Fibroblast of upper back skin (primary cell): ENCODE results near the gene GSDMA.

Source experiments
- DNase-seq: peaks from one replicate; pipeline ENCODE4 v3.0.0-alpha.2; 2013

The GSDMA gene

DNA sequence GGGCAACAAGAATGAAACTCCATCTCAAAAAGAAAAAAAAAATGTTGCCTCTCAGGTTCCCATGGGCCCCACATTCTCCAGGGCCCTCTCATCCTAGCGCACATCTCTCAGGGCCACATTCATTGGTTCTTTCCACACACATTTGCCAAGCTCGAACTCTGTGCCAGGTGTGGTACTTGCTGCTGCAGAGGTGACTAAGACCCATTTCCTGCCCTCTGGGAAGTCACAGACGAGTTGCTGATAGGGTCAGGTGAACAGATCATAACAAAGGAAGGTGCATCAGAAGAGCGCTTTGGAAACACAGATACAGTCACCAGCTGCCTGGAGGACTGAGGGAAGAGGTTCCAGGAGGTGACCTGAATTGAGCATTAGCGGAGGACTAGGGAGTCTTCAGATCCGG is 1.0 kb downstream of the GSDMA start:
- DNase-seq = no peak

DNA sequence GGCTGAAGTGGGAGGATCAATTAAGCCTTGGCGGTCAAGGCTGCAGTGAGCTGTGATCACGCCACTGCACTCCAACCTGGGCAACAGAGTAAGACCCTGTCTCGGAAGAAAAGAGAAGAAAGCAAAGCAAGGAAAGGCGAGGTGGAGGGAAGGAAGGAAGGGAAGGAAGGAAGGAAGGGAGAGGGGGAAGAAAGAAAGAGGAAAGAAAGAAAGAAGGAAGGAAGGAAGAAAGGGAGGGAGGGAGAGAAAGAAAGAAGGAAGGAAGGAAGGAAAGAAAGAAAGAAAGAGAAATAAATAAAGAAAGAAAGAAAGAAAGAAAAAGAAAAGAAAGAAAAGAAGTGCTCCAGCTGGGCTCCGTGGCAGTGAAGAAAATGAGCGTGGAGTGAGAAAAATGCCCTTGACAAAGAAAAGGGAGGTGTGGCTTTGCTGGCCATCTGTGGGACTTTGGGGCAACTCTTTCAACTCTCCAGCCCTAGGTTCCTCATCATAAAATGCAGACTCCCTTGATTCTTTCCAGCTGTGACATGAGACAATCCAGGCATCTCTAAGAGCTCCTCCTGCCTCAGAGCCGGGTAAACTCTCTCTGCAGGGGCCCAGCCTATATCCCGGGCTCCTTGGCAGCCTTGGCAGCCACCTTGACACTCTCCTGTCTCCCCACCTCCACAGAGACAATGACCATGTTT is 2.4 kb downstream of the GSDMA start:
- DNase-seq = no peak

DNA sequence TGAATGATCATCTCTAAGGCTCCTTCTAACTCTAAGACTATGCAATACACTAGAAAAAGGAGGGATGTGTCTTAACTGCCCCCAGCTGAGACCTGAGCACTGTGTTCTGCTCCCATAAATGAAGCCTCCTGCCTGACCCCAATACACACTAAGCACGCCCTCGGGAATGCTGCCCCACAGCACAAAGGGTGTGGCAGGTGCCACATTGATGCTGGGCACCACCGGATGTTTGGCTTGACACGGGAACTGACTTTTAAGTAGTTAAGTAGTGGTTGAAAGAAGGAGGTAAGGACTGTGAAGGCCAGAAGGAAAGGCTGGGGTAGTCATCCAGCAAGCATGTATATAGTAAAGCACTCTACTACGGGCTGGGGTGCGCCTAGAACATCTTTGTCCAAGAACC is 4.0 kb downstream of the GSDMA start:
- no peak for DNase-seq

DNA sequence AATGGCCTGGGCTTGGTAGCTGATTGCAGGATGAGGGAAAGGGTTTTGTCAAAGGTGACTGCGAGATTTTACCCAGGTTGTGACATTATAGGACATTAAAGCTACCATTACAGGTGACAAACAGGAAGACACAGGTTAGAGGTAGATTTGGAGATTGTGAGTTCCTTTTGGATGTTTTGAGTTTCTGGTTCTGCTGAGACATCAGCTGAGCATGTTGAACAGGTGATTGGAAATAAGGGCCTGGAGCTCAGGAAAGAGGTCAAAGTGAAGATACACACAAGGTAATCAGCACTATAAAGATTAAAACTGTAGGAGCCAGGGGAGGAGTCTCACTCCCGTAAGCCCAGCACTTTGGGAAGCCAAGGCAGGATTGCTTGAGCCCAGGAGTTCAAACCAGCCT is 6.0 kb downstream of the GSDMA start:
- no peak for DNase-seq

DNA sequence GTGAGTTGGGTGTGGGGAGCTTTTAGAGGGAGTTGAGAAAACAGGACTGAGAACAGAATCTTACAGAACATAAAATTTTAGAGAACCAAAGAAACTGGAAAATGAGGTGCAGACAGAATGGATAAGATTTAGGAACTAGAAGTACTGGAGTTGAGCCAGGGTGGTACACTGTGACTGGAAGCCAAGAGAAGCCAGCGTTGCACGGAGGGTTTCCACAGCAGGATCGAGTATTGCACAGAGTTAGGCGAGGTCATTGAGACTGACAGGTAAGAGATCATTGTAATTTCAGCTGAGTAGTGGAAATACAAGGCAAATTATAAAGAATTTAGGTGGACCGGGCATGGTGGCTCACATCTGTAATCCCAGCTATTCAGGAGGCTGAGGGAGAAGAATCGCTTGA is 6.6 kb downstream of the GSDMA start:
- DNase-seq = no peak

DNA sequence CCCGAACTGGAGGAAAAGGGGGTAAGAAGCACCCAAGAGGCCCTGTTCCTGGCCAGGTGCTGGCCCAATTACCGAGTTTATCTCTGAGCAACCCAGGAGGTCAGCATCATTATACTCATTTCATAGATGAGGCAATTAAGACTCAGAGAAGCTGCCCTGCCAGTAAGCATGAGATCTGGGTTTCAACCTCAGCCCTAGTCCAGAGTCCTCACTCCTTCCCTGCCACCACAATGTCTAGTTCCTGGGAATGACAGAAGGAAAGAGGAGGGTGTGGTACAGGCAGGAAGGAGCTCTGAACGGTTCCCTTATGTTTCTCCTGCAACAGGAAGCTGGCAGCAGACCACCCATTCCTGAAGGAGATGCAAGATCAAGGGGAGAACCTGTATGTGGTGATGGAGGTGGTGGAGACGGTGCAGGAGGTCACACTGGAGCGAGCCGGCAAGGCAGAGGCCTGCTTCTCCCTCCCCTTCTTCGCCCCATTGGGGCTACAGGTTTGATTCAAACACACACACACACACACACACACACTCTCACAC is 7.4 kb downstream of the GSDMA start:
- DNase-seq = no peak

DNA sequence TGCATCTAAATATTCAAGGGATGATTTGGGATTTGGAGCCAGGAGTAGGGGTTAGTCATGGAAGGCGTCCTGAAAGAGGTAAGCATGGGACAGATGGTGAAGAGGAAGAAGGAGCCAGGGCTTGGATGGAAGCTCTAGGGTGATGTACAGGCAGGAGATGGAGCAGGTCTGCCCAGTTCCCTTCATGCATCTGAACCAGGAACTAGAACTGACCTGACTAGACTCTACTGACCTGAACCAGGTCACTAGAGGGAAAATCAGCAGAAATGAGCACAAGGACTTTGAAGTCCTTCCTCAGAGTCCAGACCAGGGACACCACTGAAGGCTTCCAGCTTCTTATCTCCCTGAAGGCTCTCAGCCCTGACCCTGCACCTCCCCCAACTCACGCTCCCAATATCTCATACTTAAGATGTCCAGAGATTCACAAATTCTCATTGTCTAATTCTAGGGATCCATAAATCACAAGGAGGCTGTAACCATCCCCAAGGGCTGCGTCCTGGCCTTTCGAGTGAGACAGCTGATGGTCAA is 8.3 kb downstream of the GSDMA start:
- no peak for DNase-seq

DNA sequence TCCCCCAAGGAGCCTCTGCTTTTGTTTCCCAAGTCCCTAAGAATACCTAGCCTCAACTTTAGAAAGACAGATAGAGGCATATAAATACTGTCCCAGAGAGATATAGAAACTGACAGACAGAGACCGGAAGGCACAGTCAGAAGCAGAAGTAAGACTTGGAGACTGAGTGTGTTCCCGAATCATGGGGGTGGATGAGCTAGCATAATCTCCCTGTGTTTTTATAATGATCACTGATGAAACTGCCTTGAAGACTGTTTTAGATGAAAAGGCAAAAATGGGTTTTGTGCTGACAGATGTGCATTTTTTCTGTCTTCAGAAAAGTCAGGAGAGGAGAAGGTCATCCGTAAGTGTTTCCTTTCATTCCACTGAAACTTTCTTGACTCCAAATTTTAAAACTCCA is 9.5 kb downstream of the GSDMA start:
- DNase-seq = peak; percentile 13

DNA sequence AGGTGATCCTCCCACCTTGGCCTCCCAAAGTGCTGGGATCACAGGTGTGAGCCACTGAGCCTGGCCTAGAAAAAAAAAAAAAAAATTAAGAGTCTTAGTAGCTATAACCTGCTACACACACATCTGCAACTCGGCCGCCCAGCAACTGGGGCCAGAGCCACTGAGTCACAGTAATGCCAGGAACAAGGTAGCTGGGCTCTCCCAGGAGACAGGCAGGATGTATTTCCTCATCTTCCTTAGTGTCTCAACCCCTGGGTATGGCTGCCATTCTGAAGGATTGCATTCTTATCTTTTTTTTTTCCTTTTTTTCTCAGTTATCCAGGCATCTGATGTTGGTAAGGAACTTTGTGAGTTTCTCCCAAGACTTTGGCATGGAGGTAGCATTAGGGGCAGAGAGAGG is 10.7 kb downstream of the GSDMA start:
- peak; percentile 29 for DNase-seq

DNA sequence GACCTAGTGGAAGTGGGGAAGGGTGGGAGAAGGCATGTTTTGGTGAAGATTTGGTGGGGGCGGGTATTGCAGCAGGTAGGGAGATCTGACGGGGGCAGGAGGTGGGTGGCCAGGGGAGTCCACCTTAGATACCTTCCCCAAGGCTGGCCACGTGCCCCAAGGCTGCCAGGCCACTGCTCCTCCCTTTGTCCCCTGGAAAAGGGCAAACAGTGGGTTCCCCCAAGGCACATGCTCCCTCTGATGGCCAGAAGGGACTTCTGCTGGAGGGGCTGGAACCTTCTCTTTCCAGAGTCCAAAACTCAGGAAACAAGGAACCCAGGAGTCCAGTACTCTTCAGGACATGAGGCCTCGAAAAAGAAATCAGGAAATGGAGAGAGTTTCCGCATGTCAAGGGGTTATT is 11.6 kb downstream of the GSDMA start:
- no peak for DNase-seq

DNA sequence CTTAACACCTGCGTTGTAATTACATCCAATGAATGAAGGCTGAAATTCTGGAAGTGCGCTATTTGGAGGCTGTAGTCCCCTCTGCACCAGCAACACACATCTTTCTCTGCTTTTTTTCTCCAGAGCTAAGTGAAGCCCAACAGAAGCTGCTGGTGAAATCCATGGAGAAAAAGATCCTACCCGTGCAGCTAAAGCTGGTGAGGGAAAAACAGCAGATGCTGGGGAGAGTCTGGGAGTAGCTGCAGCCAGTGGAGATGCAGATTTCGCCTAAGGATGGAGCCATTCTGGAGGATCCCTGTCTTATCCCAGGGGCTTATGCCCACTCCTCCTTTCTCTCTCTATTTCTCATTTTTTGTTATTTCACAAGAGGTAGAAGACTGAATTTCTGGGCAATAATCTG is 13.0 kb downstream of the GSDMA start:
- DNase-seq = no peak

DNA sequence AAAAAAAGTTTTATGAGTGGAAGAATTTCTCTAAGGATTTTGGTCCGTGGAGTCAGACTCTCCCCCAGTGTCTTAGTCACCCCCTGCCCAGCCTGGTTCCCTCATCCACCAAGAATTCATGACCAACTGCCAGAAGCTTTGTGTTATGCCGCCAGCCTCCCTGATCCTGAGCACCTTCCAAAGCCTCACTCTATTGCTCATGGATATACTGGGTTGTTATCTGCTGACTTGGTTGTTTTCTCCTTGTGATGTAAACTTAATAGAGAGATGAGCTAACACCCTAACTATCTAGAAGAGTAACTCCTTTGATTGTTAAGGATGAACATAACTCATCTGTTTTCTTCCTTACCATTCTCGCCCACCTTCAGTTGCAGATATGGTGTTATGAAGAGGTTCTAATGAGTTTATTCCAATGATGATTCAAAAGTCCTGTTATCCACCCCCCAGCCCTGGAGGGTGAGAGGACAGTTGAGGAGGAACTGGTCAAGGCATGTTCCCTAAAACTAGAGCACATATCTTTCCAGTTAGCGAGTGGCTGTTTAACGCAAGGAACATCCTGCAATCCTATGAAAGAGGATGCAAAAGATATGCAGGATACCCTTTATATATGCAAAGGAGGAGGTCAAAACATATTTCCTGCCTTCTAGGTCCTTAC is 16.3 kb downstream of the GSDMA start:
- DNase-seq = peak; percentile 90

DNA sequence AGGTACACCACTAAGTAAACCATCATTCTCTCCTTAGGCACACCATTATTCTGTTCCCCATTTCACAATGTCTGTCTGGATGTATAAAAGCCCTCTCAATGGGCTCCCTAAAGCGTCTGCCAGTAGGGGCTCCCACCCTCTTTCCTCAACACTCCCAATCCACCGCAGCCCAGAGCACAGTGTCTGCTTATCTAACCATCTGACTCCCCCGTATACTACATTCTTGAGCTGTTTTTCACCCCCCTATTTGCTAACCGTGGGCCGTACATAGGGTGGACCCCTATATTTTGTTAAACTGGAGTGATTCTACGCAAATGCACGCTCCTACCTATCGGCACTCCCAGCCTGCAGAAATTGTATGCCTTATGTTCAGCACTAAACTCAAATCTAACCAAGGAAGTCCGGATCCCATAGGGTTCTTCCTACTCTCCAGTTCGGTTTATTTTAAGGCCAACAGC is 17.1 kb downstream of the GSDMA start:
- DNase-seq = peak; percentile 42

DNA sequence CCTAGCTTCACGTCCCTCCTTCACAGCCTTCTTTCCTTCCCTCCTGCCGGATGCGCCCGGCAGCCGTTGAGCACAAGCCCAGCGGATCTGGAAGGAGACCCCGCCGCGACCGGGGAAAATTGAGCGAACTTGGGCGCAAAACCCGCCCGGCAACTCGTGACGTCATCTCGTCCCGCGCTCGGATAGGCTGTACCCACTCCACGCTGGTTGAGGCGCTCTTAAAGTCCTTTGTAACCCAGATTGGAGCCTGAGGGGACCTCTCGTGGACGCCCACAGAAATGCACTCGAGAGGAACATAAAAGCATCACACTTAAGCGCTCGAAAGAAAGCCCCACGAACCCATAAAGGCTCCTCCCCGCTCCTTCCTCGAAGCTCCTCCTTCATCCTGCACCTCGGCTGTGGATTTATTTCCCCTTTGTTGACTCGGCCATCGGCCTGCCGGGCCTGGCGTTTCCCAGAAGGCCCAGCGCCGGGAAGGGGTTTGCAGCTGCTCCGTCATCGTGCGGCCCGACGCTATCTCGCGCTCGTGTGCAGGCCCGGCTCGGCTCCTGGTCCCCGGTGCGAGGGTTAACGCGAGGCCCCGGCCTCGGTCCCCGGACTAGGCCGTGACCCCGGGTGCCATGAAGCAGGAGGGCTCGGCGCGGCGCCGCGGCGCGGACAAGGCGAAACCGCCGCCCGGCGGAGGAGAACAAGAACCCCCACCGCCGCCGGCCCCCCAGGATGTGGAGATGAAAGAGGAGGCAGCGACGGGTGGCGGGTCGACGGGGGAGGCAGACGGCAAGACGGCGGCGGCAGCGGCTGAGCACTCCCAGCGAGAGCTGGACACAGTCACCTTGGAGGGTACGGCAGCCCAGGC is 17.8 kb downstream of the GSDMA start, which contains the start of gene PSMD3:
TSS of gene PSMD3 (plus strand) at position 457 of the 856 bp plus-strand sequence. CDS start at position 621, 164 bp downstream.
- peak; percentile 100 for DNase-seq

DNA sequence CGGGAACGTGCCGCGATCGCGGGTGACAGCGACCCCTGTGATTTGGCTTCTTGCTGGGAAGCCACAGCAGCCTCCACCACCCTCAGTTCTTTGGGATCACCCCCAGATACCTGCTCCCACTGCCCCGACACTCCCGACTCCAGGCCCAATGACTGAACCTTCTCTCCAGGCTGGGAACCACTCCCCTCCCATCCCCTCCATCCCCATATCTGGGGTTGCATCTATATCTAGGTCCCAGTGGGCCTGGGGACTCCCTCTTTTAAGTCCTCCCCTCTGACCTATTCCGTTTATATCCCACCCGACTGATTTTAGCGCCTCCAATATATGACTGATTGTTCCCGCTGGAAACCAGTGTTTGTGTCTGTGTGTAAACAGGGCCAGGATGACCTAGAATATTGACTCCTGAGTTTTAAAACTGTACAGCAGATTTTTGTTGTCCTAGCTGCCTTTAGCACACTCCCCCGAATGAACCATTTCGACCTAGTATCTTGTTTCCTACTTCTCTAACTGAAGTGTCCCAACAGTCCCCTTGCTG is 18.5 kb downstream of the GSDMA start:
- peak; percentile 3 for DNase-seq

DNA sequence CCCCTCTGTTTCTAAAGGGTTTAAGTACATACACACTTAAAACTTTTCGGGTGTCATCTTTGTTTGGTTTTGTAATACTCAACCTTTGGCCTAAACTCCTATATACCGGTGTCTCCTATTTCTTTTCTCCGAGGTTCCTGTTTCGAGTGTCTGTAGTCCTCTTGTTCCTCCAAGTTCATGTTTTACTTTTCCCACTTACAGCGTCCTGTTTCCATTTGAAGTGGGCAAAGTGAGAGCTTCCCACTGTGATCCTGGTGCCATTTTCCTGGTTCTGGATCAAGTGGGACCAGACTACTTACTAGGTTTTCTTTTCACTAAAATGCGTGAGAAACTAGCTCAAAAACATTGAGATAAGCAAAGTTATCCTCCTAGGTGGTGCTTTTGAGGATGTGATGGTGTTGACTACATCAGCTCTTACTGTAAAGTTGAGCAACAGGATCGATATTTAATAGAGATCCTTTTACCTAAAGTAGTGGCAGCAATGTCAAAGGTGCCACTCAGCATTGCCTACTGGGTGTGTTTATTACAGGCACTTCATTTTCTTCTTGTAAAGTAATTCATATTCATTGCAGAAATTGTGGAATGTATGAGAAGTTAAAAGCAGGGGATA is 19.1 kb downstream of the GSDMA start:
- no peak for DNase-seq

DNA sequence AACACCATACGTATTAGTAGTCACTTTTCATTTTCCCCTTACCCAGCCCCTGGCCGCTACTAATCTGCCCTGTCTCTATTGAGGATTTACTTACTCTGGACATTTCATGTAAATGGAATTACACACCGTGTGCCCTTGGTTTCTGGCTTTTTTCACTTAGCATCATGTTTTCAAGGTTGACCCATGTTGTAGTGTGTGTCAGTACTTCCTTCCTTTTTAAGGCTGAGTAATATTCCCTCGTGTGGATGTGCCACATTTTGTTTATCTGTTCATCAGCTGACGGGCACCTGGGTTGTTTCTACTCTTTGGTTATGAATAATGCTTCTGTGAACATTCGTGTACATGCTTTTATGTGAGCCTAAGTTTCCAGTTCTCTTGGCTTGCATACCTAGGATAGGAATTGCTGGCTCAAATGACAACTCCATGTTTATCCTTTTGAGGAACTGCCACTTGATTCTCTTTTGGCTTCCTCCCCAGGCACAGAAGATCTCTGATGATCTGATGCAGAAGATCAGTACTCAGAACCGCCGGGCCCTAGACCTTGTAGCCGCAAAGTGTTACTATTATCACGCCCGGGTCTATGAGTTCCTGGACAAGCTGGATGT is 25.5 kb downstream of the GSDMA start:
- DNase-seq = no peak

DNA sequence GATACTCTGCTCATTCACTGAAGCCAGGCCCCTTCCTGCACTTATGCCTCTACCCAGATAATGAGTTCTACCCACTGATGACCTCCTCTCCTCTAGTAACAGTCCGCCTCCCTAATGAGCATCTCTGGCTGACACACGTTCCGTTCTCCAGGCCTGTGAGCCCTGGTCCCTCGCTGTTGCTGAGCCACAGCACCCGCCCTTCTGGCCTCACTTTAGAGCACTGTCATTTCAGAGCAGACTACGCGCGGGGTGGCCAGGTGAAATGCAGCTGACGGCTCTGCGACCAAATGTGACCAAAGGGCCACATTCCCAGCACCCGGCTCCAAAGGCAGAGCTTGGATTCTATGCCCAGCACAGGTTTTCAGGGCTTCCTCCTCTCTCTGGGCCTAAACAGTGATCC is 31.6 kb downstream of the GSDMA start:
- no peak for DNase-seq

DNA sequence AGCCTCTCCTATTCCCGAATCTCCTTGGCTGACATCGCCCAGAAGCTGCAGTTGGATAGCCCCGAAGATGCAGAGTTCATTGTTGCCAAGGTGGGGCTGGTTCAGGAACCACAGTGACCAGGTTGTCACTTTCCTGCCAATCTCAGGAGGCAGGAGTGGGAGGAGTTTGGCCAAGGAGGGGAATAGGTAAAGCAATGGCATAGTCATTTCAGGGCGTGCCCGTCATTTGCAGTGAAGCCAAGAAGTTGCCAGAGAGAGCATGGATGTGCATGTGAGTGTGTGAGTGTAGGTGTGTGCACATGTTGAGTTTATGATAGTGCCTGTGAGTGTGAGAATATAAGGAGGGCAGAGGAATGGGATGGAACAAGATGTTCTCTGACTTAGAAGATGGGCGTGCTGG is 32.6 kb downstream of the GSDMA start:
- no peak for DNase-seq

DNA sequence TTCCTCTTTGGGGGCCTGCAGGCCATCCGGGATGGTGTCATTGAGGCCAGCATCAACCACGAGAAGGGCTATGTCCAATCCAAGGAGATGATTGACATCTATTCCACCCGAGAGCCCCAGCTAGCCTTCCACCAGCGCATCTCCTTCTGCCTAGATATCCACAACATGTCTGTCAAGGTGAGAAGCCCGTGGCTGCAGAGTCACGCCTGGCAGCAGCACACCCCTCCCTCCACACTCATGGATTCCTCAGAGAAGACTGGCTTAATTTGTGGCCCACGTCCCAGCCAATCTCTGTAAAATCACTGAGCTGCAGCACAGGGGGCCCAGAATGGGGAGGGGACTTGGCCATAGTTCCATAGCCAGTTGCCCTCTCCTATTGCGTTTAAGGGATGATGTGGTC is 33.4 kb downstream of the GSDMA start:
- DNase-seq = no peak

DNA sequence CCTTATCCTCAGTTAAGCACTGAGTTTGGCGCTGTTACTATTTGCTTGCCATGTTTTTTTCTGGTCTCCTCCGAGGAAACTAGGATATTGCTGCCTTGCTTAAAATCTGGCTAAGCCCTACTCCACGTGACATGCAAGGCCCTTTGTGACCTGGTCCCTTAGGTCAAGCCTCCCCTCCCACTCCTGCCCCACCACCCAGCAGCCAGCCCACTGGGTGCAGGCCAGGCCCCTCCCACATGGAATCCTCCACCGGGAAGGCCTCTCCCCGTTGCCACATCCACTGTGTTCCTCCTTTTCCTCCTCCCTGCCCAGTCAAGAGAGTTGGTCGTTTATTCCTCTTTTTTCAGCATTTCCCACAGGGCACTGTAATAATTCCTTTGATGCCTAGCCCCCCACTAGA is 34.0 kb downstream of the GSDMA start:
- DNase-seq = no peak

DNA sequence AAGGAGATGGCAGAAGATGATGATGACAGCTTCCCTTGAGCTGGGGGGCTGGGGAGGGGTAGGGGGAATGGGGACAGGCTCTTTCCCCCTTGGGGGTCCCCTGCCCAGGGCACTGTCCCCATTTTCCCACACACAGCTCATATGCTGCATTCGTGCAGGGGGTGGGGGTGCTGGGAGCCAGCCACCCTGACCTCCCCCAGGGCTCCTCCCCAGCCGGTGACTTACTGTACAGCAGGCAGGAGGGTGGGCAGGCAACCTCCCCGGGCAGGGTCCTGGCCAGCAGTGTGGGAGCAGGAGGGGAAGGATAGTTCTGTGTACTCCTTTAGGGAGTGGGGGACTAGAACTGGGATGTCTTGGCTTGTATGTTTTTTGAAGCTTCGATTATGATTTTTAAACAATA is 34.7 kb downstream of the GSDMA start:
- no peak for DNase-seq
